ENCODE data around the gene C19orf67. TPM values are rescaled to one million over a fixed set of nuclear protein-coding genes. Genes with fewer than 3 reads are reported as not detected.

The C19orf67 gene
- total and polyA plus RNA-seq, 2 donors (not counting 1 experiment from before 2014, with no cell fraction given), result 1.2 TPM; not detected in 1

- no CpG with 5 or more reads among the region's 7 CpGs for WGBS (ENCODE audit: insufficient coverage)
- TF ChIP-seq CTCF (IDR thresholded peaks at IDR 0.05), result no peak
- no peak for TF ChIP-seq EZH2 (IDR thresholded peaks at IDR 0.05; ENCODE audit: borderline replicate concordance, insufficient read depth, low read depth, low read length, poor library complexity, severe bottlenecking)
- Mint-ChIP-seq H3K4me3 (no peak overlapping the region), H3K4me1 (peaks cover 10% of the 10 kb centered on the region), H3K27ac (no peak overlapping the region), H3K9me3 (ENCODE audit: insufficient read depth) (no peaks in the 10 kb centered on the region), H3K27me3 (peaks cover 31% of the 10 kb centered on the region)
- Histone ChIP-seq H3K79me2 (ENCODE audit: control insufficient read depth, insufficient read depth, low read length) (no peaks in the 10 kb centered on the region), H3K27ac (ENCODE audit: low read length in 2 of 2) (no peak overlapping the region), H3K36me3 (replicated peaks in 1 of 2; ENCODE audit: control extremely low read depth in 1 of 2, control insufficient read depth in 1 of 2, extremely low read depth in 1 of 2, insufficient read depth in 2 of 2, low read length in 1 of 2) (no peaks in the 10 kb centered on the region), H3K27me3 (replicated peaks in 1 of 4; ENCODE audit: control extremely low read depth in 1 of 4, control insufficient read depth in 3 of 4, insufficient read depth in 4 of 4, low read length in 3 of 4) (peaks cover 0 to 36% (median 18%) of the 10 kb centered on the region in 4 experiments), H3K9ac (ENCODE audit: low read length) (no peak overlapping the region), H3K4me1 (ENCODE audit: control insufficient read depth in 2 of 2, insufficient read depth in 2 of 2, low read length in 2 of 2) (peaks cover 11% of the 10 kb centered on the region in 2 donors), H3K4me2 (replicated peaks; ENCODE audit: low read depth, low read length, poor library complexity, severe bottlenecking) (no peak overlapping the region), H4K20me1 (ENCODE audit: control insufficient read depth, insufficient read depth, low read length, poor library complexity, severe bottlenecking) (no peaks in the 10 kb centered on the region), H3K4me3 (ENCODE audit: control extremely low read depth in 1 of 5, extremely low read depth in 1 of 5, insufficient read depth in 1 of 5, low read depth in 2 of 5, low read length in 4 of 5) (no peak overlapping the region), H2AFZ (ENCODE audit: insufficient read depth, low read depth, low read length, poor library complexity, severe bottlenecking) (no peak overlapping the region), H3K9me3 (ENCODE audit: control extremely low read depth in 1 of 3, control insufficient read depth in 2 of 3, insufficient read depth in 1 of 3, low read length in 2 of 3) (peaks cover 0 to 11% (median 0%) of the 10 kb centered on the region in 3 donors)
- ATAC-seq (ENCODE audit: low read depth), result no peak
- ChIA-PET POLR2A (no interaction called here), CTCF (interaction anchor here (0.8 kb wide), 1 partner anchor 15 kb away, joined by 6 read pairs; no protein-coding TSS in a partner anchor)
- intact Hi-C loops (cut with micrococcal nuclease), result no loop called here
- no peak for DNase-seq
Observed at GRCh38 chr19:14063105-14063504, 22.5 kb downstream of the C19orf67 start.

- Histone ChIP-seq H3K27ac (ENCODE audit: low read length in 2 of 2) (no peak overlapping the region), H4K20me1 (ENCODE audit: control insufficient read depth, insufficient read depth, low read length, poor library complexity, severe bottlenecking) (no peaks in the 10 kb centered on the region), H3K4me2 (replicated peaks; ENCODE audit: low read depth, low read length, poor library complexity, severe bottlenecking) (no peak overlapping the region), H3K79me2 (ENCODE audit: control insufficient read depth, insufficient read depth, low read length) (no peaks in the 10 kb centered on the region), H3K4me1 (ENCODE audit: control insufficient read depth in 2 of 2, insufficient read depth in 2 of 2, low read length in 2 of 2) (peaks cover 15 to 17% of the 10 kb centered on the region in 2 donors), H3K27me3 (replicated peaks in 1 of 4; ENCODE audit: control extremely low read depth in 1 of 4, control insufficient read depth in 3 of 4, insufficient read depth in 4 of 4, low read length in 3 of 4) (peaks cover 0 to 42% (median 23%) of the 10 kb centered on the region in 4 experiments), H3K4me3 (ENCODE audit: control extremely low read depth in 1 of 5, extremely low read depth in 1 of 5, insufficient read depth in 1 of 5, low read depth in 2 of 5, low read length in 4 of 5) (no peak overlapping the region), H3K36me3 (replicated peaks in 1 of 2; ENCODE audit: control extremely low read depth in 1 of 2, control insufficient read depth in 1 of 2, extremely low read depth in 1 of 2, insufficient read depth in 2 of 2, low read length in 1 of 2) (no peaks in the 10 kb centered on the region), H3K9me3 (ENCODE audit: control extremely low read depth in 1 of 3, control insufficient read depth in 2 of 3, insufficient read depth in 1 of 3, low read length in 2 of 3) (peaks cover 0 to 11% (median 0%) of the 10 kb centered on the region in 3 donors), H2AFZ (ENCODE audit: insufficient read depth, low read depth, low read length, poor library complexity, severe bottlenecking) (no peak overlapping the region), H3K9ac (ENCODE audit: low read length) (no peak overlapping the region)
- ATAC-seq (ENCODE audit: low read depth) (no peak), DNase-seq (no peak)
- Mint-ChIP-seq H3K27me3 (peaks cover 35% of the 10 kb centered on the region), H3K27ac (no peak overlapping the region), H3K4me3 (no peak overlapping the region), H3K4me1 (peaks cover 15% of the 10 kb centered on the region), H3K9me3 (ENCODE audit: insufficient read depth) (no peaks in the 10 kb centered on the region)
- intact Hi-C loops (cut with micrococcal nuclease), result no loop called here
- CTCF ChIA-PET, result interaction anchor here (0.8 kb wide), 1 partner anchor 16 kb away, joined by 6 read pairs; no protein-coding TSS in a partner anchor
- POLR2A ChIA-PET, result no interaction called here
- WGBS (ENCODE audit: insufficient coverage), result 90% methylated on average over 5 of the region's 5 CpGs
- TF ChIP-seq CTCF (IDR thresholded peaks at IDR 0.05), result no peak
- no peak for TF ChIP-seq EZH2 (IDR thresholded peaks at IDR 0.05; ENCODE audit: borderline replicate concordance, insufficient read depth, low read depth, low read length, poor library complexity, severe bottlenecking)
Observed at GRCh38 chr19:14062558-14062855, 23.1 kb downstream of the C19orf67 start.

Data from B cell (primary cell).